ENCODE measurements around the gene DENND5A. TPM values are rescaled to one million over a fixed set of nuclear protein-coding genes. Genes with fewer than 3 reads are reported as not detected.
A peak's percentile ranks its signal among the peaks of the same experiment; 100 is the strongest.

The DENND5A gene
- total and polyA plus RNA-seq, 9 of the 15 experiments (the other 6 are each of a cell fraction or from before 2014, with no cell fraction given), result 11.7 to 130 (median 46.3) TPM

- TF ChIP-seq SLC30A9 (CRISPR knock-in tag; IDR thresholded peaks at IDR 0.05) (no peak), PATZ1 (CRISPR knock-in tag; IDR thresholded peaks at IDR 0.05; ENCODE audit: borderline replicate concordance) (no peak), BDP1 (IDR thresholded peaks at IDR 0.05; ENCODE audit: insufficient read depth, insufficient read length) (no peak), TBL1XR1 (IDR thresholded peaks at IDR 0.05; ENCODE audit: low read length in 2 of 2) (no peak), FOXJ2 (tag; IDR thresholded peaks at IDR 0.05) (no peak), RCOR1 (IDR thresholded peaks at IDR 0.05; ENCODE audit: borderline replicate concordance in 1 of 2, low read depth in 2 of 2, low read length in 2 of 2) (peak in 1 of 2 experiments; percentile 80; a peak in 2 of 4 replicates)
- TF ChIP-seq, protein P1, sequence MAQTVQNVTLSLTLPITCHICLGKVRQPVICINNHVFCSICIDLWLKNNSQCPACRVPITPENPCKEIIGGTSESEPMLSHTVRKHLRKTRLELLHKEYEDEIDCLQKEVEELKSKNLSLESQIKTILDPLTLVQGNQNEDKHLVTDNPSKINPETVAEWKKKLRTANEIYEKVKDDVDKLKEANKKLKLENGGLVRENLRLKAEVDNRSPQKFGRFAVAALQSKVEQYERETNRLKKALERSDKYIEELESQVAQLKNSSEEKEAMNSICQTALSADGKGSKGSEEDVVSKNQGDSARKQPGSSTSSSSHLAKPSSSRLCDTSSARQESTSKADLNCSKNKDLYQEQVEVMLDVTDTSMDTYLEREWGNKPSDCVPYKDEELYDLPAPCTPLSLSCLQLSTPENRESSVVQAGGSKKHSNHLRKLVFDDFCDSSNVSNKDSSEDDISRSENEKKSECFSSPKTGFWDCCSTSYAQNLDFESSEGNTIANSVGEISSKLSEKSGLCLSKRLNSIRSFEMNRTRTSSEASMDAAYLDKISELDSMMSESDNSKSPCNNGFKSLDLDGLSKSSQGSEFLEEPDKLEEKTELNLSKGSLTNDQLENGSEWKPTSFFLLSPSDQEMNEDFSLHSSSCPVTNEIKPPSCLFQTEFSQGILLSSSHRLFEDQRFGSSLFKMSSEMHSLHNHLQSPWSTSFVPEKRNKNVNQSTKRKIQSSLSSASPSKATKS (CRISPR knock-in tag; IDR thresholded peaks at IDR 0.05), result no peak
These were observed 15.6 kb upstream of the DENND5A start (continued) for GRCh38 chr11:9280655-9281301.
